Ovary (tissue), 9 donors: ENCODE results near the gene RING1. TPM values are rescaled to one million over a fixed set of nuclear protein-coding genes. Genes with fewer than 3 reads are reported as not detected.

ENCODE experiments used
- DNase-seq, 5 donors: peaks; one replicate each; pipeline ENCODE4 v3.0.0-alpha.2; 2019 to 2020
- H3K27ac ChIP-seq, 2 donors: fragments of 200-600 bp; one replicate each; pipeline versions ENCODE4 v1.5.1 to v1.8.0; 2019 to 2022
- H3K27me3 ChIP-seq: fragments of 200-600 bp; one replicate; pipeline ENCODE4 v1.8.0; 2022
- H3K36me3 ChIP-seq: fragments of 200-600 bp; sonication (generic); one replicate; pipeline ENCODE4 v1.5.1; 2019
- H3K4me1 ChIP-seq: one replicate; pipeline ENCODE4 v1.8.1; 2013; ENCODE audit warnings: mild to moderate bottlenecking, moderate library complexity; ENCODE audit not compliant: insufficient read depth
- H3K4me3 ChIP-seq: fragments of 200-600 bp; sonication (generic); one replicate; pipeline ENCODE4 v1.5.1; 2017
- H3K9me3 ChIP-seq, 2 donors: fragments of 200-600 bp in 1 of 2; sonication (generic) in 1 of 2; one replicate each; pipeline versions ENCODE4 v1.5.1 to v1.8.1; 2013 to 2019; ENCODE audit warnings: mild to moderate bottlenecking in 1 of 2, moderate library complexity in 1 of 2
- EP300 ChIP-seq: sonication (generic); formaldehyde crosslinking; IDR thresholded peaks from one replicate; pipeline ENCODE4 v1.6.1; 2017; ENCODE audit warnings: antibody characterized with exemption
- POLR2A ChIP-seq: fragments of 450-650 bp; IDR thresholded peaks from one replicate; pipeline ENCODE4 v1.6.1; 2017; ENCODE audit warnings: antibody characterized with exemption, mild to moderate bottlenecking, moderate library complexity
- WGBS, 3 donors: extraction: QIAGEN DNeasy Blood & Tissue Kit in 1 of 3; methylation state at CpG; one replicate each; pipeline versions ENCODE4 v1.1.5 to v1.1.7; 2013 to 2017; 5-methylcytosine and 5-hydroxymethylcytosine counted together
- intact Hi-C, 4 donors: fragments of 100-400 bp; cut with DNase I; formaldehyde crosslinking; loops; one replicate each; pipeline versions ENCODE4 v1.11.0 to v1.15.1; 2022 to 2023
- polyA plus RNA-seq, 2 donors: library from polyadenylated mRNA; stranded (reverse); fragments of 200-250 nt in 1 of 2; fragments of 350-450 nt in 1 of 2; fragmentation: Illumina TruSeq in 1 of 2; extraction: RNeasy Lipid Tissue Mini Kit (QIAGEN cat#74804) in 1 of 2; gene quantifications; one replicate each; pipeline ENCODE4 v1.2.3, GENCODE V29; 2013 to 2014
- total RNA-seq, 7 donors: library from RNA; depleted of rRNA in 2 of 7; stranded (reverse); fragments of >200 nt in 2 of 7; fragmentation: NEBNext Ultra II Directional in 3 of 7; extraction: Animal tissue kit (Norgen Biotek cat#: 25700) in 3 of 7; gene quantifications; one replicate each; pipeline versions ENCODE4 v1.1.0 to v1.2.4, GENCODE V29; 2016 to 2023
- TF ChIP-seq, protein P1 (sequence below), 3 donors: fragments of 450-650 bp in 2 of 3; fragments of 200-600 bp in 1 of 3; IDR thresholded peaks; one replicate each; pipeline versions ENCODE4 v1.5.1 to v1.8.0; 2016 to 2022; ENCODE audit warnings: antibody characterized with exemption in 3 of 3, mild to moderate bottlenecking in 1 of 3
- donor health status: DM: no; HTN: no; CAD: no; lungs with moderate emphysema.
- donor health status: DM: no; HTN: no; CAD: no.
- donor health status: Bipolar disorder and iron deficiency.
- donor health status: DM: yes; HTN: yes; CAD: no.
- donor health status: DM: no; HTN: no; CAD: no.
- donor health status: DM: yes; HTN: yes; CAD: no.

The RING1 gene
- total and polyA plus RNA-seq, 9 donors = 20.7 to 70.6 (median 51.7) TPM

- 76 to 83% (median 83%) methylated on average over 11 of the region's 11 CpGs for WGBS, 3 donors
- Histone ChIP-seq H3K27me3 (no peaks in the 10 kb centered on the region), H3K36me3 (no peaks in the 10 kb centered on the region), H3K4me1 (no peaks in the 10 kb centered on the region), H3K27ac (no peak overlapping the region), H3K4me3 (no peak overlapping the region), H3K9me3 (no peaks in the 10 kb centered on the region)
- intact Hi-C loops = no loop called here
- TF ChIP-seq EP300 (no peak), POLR2A (no peak)
- TF ChIP-seq, protein P1, sequence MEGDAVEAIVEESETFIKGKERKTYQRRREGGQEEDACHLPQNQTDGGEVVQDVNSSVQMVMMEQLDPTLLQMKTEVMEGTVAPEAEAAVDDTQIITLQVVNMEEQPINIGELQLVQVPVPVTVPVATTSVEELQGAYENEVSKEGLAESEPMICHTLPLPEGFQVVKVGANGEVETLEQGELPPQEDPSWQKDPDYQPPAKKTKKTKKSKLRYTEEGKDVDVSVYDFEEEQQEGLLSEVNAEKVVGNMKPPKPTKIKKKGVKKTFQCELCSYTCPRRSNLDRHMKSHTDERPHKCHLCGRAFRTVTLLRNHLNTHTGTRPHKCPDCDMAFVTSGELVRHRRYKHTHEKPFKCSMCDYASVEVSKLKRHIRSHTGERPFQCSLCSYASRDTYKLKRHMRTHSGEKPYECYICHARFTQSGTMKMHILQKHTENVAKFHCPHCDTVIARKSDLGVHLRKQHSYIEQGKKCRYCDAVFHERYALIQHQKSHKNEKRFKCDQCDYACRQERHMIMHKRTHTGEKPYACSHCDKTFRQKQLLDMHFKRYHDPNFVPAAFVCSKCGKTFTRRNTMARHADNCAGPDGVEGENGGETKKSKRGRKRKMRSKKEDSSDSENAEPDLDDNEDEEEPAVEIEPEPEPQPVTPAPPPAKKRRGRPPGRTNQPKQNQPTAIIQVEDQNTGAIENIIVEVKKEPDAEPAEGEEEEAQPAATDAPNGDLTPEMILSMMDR (IDR thresholded peaks at IDR 0.05) = no peak
- DNase-seq = no peak
Observed at GRCh38 chr6:33171016-33171879, 37.1 kb upstream of the RING1 start.

GRCh38 chr6:33171880-33172687, 36.2 kb upstream of the RING1 start:
- Histone ChIP-seq H3K27me3 (no peaks in the 10 kb centered on the region), H3K36me3 (no peaks in the 10 kb centered on the region), H3K4me1 (no peaks in the 10 kb centered on the region), H3K27ac (no peak overlapping the region), H3K4me3 (no peak overlapping the region), H3K9me3 (no peaks in the 10 kb centered on the region)
- TF ChIP-seq, protein P1 (IDR thresholded peaks at IDR 0.05) = no peak
- TF ChIP-seq POLR2A = no peak
- no peak for TF ChIP-seq EP300
- peak in 1 of 5 donors; percentile 13 for DNase-seq
- WGBS, 3 donors = 64 to 72% (median 67%) methylated on average over 8 of the region's 8 CpGs
- intact Hi-C loops = no loop called here

DNA sequence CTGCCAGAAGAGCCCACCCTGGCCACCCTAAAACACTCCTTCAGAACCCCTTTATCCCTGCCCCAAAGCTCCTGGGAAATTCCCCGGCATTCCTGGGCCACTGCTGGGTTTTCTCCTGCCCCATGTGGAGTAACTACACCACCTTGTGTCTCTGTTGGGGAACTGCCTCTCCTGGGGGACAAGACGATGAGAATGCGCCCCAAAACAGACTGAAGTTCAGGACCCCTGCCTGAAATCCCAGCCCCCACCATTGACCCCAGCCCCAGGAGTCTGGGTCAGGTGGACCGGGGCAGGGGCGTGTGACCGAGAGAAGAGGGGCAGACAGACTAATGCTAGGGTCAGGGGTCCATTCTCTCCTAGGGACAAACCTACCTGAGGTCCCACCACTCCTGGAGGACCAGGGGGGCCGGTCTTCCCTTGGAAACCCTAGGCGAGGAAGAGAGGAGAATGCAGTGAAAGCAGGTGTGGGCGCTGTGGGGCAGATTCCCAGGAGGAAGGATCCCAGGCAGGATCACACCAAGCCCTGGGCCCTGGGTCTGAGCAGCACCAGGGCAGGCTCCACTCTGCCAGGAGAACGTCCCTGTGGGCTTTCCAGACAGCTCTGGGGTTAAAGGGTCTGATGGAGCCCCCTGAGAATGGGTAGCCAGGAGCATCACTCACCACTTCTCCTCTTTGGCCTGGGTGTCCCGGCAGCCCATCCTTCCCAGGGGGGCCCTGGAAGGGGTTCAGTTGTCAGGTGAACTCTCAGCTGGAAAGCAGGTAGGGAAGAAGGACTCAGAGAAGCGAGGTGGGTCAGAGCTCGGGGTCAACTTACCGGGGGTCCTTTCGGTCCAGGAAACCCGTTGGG, 35.4 kb upstream of the RING1 start:
- TF ChIP-seq, protein P1 (IDR thresholded peaks at IDR 0.05) = no peak
- TF ChIP-seq EP300 = no peak
- no peak for TF ChIP-seq POLR2A
- no peaks in the 10 kb centered on the region for H3K9me3 ChIP-seq
- H3K27me3 ChIP-seq = no peaks in the 10 kb centered on the region
- WGBS, 3 donors = 71 to 78% (median 76%) methylated on average over 16 of the region's 16 CpGs
- H3K4me3 ChIP-seq = no peak overlapping the region
- no peak overlapping the region for H3K27ac ChIP-seq
- no peak for DNase-seq
- no peaks in the 10 kb centered on the region for H3K36me3 ChIP-seq
- intact Hi-C loops = no loop called here
- no peaks in the 10 kb centered on the region for H3K4me1 ChIP-seq
